NCI-H524 treated with DMSO at 0.1 percent for 48 hours (cell line): ENCODE data around the gene TUBB1.
"Not testable (repeated sequence)": the region's sequence is repeated elsewhere in the genome, so short reads cannot be mapped to it uniquely, and the experiment has no call there.

Experiments used
- DNase-seq: peaks from one replicate; lab custom pipeline; 2025; lab: John Stamatoyannopoulos, UW

The TUBB1 gene

DNA sequence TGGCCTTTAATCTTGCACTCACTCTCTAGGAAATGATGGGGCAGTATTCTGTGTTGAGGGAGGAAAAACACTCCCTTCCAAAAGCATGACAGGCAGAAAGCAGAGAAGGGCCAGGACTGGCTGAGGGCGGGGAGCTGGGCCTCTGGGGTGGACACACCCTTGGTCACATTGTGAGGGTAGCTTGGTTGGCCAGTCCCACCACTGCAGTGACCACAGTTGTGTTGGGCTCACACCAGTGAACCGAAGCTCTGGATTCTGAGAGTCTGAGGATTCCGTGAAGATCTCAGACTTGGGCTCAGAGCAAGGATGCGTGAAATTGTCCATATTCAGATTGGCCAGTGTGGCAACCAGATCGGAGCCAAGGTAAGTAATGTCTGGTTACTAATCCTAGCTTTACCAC lies at the start of gene TUBB1:
TUBB1 (plus strand) TSS at position 213 of the 400 bp plus-strand sequence; CDS start at position 307, 94 bp downstream.
- no peak for DNase-seq

DNA sequence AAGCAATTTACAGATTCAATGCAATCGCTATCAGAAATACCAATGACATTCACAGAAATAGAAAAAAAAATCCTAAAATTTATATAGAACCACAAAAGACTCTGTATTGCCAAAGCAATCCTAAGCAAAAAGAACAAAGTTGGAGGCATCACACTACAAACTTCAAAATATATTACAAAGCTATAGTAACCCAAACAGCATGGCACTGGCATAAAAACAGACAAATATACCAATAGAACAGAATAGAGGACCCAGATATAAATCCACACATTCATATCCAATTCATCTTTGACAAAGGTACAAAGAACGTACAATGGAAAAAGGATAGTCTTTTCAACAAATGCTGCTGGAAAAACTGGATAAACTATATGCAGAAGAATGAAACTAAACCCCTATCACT lies 49.8 kb upstream of the TUBB1 start:
- DNase-seq = no peak

DNA sequence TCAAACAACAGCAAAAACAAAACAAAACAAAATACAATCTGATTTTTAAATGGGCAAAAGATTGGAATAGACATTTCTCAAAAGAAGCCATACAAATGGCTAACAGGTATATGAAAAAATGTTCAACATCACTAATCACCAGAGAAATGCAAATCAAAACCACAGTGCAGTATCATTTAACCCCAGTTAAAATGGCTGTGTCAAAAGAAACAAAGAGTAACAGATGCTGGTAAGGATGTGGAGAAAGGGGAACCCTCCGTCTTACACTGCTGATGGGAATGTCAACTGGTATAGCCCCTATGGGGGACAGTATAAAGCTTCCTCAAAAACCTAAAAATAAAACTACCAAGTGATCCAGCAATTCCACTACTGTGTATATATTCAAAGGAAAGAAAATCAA lies 49.1 kb upstream of the TUBB1 start:
- no peak for DNase-seq

DNA sequence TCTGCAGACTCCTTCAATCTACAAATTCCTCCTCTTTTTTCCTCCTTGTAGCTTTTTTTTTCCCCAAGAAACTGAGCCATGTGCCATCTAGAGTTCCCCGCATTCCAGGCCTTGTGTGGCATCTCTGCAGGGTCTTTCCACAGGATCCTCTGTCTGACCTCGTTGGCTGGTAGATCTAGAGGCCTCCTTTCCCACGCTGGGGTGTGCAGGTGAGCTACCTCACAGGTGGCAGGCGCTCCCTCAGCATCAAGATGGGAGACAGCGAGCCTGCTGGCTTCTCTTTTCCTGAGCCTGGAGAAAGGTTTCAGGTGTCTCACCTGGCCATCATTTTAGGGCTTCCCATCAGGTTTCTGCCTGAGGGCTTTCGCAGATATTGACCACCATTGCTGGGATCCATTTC lies 47.8 kb upstream of the TUBB1 start:
- DNase-seq = no peak

DNA sequence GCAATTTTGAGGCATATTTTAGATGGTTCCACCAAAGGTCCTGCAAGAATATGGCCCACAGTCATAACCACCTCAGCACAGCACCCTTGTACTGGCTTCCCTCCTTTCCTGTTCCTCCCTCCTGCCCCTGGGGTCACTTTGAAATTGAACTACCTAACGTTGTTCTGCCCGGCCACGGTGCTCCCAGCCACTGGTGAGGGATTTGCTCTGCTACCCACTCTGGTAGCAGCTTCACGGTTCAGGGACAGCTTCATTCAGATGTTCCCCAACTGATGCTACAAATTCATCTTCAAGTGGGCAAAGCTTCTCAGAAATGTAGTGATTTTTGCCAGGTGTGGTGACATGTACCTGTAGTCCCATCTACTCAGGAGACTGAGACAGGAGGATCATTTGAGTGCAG lies 46.0 kb upstream of the TUBB1 start:
- no peak for DNase-seq

DNA sequence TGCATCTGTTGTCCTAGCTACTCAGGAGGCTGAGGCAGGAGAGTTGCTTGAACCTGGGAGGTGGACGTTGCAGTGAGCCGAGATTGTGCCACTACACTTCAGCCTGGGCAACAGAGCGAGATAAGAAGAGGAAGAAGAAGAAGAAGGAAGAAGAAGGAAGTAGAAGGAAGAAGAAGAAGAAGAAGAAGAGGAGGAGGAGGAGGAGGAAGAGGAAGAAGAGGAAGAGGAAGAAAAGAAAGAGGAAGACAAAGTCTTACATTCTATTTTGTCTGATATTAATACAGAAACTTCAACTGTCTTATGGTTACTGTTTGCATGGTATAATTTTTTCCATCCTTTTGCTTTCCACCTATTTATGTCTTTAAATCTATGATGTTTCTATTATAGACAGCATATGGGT lies 45.4 kb upstream of the TUBB1 start:
- no peak for DNase-seq

DNA sequence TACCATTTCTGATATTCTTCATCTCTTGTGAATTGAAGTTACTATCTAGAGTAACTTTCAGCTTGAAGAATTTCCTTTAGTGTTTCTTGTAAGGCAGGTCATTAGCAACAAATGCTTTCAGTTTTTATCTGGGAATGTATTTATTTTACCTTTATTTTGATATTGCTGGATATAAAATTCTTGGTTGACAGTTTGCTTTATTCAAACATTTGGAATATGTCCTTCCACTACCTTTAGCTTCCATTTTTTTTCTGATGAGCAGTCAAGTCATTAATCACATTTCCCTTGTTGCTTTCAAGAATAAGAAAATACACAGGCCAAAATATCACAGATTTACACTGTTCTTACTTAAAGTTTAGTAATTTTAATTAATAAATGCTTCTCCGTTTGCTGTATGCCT lies 43.9 kb upstream of the TUBB1 start:
- DNase-seq = no peak

DNA sequence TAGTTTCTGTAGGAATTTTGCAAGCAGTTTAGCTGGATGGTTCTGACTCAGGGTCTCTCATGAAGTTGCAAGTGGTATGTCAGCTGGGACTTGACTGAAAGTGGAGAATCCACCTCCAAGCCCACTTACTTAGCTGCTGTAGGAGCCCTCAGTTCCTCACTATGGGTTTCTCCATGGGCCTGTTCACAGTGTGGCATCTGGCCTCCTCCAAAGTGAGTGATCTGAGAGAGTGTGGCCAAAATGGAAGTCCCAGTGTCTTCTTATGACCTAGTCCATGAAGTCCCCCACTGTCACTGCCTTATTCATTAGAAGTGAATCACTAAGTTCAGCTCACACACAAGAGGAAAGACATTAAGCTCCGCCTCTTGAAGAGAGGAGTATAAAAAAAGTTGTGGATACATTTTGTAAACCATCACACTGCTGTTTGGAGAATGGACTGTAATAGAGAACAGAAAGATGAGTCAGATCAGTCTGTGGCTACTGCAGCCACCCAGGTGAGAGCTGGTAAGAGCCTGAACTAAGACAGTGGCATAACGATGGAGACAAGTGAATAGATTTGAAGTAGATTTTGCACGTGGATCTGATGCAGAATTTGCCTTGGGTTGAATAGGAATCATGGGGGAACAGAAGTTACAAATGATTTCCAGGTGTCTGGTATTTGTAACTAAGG lies 43.0 kb upstream of the TUBB1 start:
- no peak for DNase-seq

DNA sequence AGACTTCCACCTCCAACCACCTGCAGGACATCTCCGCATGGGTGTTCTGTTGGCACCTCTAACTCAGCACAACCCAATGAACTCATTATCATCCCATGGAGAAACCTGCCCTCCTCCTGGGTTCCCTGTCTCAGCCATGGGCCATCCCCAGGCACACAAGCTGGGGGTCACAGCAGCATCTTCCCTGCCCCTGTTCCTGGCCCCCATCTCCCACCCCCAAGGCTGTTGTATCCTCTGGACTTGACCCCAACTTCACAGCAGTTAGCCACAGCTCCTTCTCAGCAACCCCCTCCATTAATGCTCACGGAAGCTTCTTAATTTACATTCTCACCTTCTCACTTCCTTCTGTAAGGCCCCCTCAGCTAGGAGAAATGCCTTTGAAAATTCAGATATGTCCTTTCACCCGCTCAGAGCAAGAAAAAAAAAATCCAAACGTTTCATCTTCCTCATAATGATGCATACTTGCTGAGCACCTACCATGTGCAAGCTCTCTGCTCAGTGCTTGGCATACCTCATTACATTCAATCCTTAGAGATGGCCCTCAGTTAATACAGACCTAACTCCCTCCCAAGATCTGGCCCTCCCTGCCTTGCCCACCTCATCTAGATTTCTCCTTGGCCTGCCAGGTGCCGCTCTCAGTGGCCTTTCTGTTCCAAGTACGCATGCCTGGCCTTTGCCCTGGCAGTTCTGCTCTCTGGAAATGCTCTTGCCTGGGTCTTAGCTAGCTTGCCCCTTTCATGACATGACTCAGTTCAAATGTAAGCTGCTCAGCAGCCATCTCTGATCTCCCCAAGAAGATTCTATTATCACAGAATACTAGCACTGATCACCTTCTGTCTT lies 40.7 kb upstream of the TUBB1 start:
- no peak for DNase-seq

DNA sequence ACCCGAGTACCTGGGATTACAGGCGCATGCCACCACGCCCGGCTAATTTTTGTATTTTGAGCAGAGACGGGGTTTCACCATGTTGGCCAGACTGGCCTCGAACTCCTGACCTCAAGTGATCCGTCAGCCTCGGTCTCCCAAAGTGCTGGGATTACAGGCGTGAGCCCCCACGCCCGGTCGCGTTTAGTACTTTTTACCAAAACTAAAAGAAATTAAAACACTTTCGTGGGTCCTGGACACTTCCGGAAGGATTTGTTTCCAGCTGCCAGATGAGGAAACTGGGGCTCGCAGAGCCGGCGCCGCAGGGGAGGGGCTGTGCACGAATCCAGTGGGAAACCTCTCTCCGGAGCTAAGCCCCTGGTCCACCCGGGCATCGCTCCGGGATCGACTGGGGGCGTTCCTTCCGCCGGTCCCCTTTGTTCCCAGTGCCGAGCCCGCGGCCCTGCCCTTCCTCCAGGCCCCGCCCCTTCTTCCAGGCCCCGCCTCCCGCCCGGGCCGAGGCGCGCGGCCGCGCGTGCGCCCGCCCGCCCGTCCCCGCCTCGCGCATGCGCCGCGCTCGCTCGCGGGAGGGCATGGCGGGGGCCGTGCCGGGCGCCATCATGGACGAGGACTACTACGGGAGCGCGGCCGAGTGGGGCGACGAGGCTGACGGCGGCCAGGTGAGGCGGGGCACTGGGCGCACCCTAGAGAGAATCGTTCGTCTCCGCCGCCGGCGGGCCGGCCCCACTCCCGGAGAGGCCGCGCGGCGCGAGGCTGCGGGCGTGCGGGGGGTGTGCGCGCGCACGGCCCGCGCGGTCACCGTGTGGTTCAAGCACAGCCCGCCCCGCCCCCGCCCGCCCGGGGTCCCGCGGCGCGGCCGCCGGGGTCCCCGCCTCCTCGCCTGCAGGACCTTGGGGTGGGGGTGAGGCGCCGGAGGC lies 38.3 kb upstream of the TUBB1 start, which contains the start of gene NELFCD:
NELFCD (plus strand) TSS at position 546 of the 917 bp plus-strand sequence; CDS start at position 600, 54 bp downstream.
- DNase-seq = peak; percentile 20

DNA sequence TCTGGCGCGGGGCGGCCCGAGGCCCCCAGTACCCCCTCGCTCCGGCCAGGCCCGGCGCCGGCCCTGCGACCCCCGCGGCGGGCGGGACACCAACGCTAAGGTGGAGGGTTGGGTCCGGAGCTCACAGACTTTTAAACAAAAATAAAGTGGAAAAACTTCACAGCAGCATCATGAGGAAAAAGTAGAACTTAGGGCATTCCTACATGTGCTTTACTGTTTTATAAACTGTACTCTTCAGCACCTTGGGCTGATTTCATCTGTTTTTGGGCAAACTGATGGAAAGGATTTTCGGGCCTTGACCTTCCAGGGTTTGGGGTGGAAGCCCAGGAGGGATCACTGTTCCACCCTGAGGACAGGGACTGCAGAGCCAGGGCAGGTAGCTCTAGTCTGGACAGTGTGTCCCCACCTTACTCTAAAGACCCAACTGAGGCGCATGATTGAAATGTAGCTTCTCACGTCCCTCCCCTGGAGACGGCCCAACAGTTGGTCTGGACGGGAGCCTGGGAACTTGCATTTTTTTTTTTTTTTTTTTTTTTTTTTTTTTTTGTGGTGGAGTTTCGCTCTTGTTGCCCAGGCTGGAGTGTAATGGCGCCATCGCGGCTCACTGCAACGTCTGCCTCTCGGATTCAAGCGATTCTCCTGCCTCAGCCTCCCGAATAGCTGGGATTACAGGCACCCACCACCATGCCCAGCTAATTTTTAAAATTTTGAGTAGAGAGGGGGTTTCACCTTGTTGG lies 37.4 kb upstream of the TUBB1 start:
- no peak for DNase-seq

DNA sequence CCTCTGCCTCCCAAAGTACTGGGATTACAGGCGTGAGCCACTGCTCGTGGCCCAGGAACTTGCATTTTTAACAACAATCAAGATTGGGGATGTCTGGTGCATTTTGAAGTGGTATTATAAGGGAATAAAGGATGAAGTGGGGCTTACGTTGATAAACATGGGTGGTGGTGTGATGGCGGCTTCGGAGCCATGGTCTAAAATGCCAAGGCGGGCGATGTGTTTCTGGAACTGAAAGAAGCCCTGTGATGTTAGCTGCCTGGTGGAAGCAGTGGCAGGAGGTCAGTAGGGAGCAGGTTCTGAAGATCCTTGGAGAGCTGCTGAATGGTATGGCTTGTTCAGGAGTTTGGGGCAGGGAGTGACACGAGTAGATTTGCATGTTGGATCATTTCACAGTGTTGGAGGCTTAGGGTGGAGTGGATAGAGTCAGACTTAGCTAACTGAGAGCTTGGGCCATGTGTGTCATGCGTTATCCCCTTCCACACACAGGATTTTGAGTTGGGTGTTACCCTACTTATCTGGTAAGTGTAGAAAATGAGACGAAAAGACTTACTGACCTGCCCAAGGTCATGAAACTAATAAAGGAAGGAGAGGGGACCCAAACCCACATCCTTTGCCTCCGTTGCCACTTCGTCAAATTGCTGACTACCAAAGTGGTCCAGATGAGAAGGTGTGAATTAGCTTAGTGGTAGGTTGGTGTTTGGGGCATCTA lies 36.7 kb upstream of the TUBB1 start:
- DNase-seq = no peak

DNA sequence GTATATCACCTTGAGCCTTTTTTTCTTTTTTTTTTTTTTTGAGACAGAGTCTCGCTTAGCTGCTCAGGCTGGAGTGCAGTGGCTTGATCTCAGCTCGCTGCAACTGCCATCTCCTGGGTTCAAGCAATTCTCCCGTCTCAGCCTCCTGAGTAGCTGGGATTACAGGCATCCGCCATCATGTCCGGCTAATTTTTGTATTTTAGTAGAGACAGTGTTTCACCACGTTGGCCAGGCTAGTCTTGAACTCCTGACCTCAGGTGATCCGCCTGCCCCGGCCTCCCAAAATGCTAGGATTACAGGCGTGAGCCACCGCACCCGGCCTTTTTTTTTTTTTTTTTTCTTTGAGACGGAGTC lies 36.1 kb upstream of the TUBB1 start:
- not testable (repeated sequence) for DNase-seq

DNA sequence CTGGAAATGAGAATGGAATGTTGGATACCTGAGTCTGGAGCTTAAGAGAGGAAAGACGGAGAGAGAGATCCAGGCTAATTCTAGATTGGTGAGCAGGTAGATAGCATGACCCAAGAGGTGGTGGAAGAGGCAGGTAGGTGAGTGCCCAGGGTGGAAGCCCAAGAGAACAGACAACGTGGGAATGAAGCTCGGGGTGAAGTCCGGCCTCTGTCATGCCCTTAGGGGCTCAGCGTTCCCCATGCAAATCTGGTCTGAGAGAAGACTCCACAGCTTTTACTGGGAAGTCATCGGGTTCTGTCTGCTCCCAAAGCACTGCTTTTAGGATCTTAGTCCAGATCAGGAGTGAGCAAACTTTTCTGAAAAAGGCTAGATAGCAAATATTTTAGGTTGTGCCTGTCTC lies 34.5 kb upstream of the TUBB1 start:
- no peak for DNase-seq

DNA sequence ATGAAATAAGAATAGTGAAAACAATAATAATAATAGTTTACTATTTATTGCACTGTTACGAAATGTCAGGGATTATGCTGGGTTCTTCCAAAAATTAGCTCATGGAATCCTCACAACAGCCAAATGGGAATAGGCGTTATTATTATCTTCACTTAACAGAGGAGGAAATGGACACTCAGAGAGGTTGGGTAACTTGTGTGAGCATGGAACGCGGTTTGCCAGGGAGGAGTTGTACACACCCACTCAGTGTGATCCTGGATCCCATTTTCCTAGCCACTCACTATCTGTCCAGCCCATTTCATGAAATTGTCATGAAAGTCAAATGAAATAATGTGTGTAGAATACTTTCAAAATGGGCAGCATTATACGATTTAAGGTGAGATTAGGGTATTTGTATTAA lies 33.6 kb upstream of the TUBB1 start:
- no peak for DNase-seq

DNA sequence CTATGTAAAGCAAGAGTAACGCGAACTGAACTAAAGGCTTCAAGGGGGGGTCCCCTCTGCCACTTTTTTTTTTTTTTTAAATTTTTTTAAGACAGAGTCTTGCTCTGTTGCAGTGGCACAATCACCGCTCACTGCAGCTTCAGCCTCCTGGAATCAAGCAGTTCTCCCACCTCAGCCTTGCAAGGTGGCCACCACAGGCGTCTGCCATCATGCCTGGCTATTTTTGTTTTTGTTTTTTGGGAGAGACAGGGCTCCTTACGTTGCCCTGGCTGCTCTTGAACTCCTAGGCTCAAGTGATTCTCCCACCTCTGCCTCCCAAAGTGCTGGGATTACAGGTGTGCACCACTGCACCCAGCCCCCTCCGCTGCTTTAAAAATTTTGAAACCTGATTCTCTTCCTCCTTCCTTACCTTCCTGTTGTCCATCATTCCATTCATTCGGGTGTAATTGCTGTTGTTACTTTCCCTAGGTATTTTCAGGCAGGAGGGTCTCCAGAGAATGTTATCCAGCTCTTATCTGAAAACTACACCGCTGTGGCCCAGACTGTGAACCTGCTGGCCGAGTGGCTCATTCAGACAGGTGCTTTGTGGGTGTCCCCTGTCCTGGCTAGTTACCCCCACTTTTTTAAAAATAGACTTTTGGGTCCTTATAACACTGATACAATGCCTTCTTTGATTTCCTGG lies 32.8 kb upstream of the TUBB1 start:
- DNase-seq = no peak

DNA sequence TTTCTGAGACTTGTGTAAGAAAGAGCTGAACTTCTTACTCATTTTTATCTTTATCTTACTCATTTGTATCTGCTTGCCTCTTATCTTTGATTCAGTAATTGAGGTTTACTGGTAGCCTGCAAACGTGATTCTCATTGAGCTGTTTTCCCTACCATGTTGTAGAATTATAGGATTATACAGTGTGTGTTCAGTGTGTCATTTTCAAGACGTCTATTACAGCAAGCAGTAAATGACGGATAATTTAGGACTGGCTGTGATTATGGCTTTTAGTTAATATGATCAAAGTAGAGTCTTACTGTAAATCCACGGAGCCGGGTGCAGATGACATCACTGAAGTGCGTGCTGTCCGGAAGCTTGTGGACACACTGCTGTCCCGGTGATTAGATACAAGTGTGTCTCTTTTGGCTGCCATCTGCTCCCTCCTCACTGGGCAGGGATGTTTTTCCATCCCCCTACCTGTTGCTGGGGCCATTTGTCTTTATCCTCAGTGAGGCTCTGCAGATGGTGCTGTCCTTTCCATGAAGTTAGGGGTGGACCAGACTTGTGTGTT lies 32.2 kb upstream of the TUBB1 start:
- DNase-seq = peak; percentile 87

DNA sequence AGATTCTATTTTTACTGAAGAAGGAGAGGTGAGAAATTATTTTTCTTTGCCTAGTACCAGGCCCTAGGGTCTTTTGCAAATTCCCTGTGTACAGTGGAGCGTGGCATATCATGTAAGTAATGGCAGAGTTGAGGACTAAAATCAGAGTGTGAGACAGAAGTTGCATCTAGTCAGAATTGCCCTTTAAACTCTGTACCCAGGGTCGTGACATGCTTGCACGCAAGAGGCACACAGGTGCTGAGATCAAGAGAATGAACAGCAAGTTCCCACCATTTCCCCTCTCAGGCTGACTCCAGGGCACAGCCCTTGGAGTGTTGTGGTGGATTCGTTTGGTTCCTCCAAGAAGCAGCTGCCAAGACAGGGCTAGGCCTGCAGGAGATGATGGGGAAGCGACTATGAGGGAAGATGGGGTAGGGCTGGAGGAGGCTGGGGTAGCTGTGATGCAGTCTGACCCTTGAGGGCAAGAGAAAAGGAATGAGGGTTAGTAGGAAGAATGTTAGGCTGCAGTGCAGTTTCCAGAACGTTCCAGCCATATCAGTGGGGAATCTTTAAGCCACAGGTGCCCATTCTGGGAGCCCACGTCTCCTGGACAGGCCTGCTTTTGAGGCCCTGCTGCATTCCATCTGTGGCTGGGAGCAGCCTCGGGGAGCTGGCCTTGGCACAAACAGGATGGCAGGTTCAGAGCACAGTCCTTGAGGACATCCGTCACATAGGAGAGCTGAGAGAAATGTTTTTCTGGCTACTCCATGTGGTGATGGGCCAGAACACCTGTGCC lies 31.3 kb upstream of the TUBB1 start:
- no peak for DNase-seq

DNA sequence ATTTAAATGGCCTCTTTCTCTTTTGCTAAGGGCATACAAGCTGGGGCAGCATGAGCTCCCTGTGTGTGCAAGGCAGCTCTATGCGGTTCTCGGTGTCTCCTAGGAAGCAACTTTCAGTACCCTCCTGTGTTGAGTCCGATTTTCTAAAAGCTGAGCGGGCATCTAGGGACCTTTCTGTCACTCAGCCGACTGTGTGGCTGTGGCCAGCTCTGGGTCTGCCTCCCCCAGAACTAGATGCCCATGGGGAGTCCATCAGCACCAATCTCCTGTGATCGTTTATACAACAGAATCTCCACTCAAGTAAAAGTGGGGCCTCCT lies 30.7 kb upstream of the TUBB1 start:
- DNase-seq = no peak

DNA sequence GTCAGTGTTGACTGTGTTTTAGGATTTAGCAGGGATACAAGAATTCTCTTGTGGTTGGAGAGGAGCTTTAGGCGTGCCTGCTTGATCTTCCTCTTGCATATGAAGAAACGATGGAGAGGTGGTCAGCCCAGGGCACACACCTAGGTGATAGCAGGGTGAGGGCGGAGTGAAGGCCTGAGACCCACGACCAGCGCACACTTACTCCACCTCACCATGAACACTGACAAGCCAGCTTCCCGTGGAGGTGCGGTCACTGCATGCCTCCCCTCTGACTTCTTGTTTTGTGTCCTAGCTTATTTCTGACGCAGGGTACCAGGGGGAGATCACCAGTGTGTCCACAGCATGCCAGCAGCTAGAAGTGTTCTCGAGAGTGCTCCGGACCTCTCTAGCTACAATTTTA lies 30.0 kb upstream of the TUBB1 start:
- no peak for DNase-seq
